Left lung (tissue), 8 donors: ENCODE results near the gene PIR. TPM values are rescaled to one million over a fixed set of nuclear protein-coding genes. Genes with fewer than 3 reads are reported as not detected.

Experiments used
- polyA plus RNA-seq, 6 donors: library from polyadenylated mRNA; unstranded; fragments of 120-200 nt; gene quantifications; one replicate each; pipeline ENCODE4 v1.2.1, GENCODE V29; 2013; ENCODE audit not compliant: insufficient read length in 6 of 6
- total RNA-seq, 2 donors: library from RNA; stranded (reverse); fragmentation: NEBNext Ultra II Directional; extraction: Animal tissue kit (Norgen Biotek cat#: 25700); gene quantifications; one replicate each; pipeline ENCODE4 v1.2.1, GENCODE V29; 2021
- donor health status: DM: no; HTN: yes; CAD: no.
- donor health status: DM: no; HTN: no; CAD: no.

PIR gene
- total and polyA plus RNA-seq, 8 donors: 8.0 to 32.7 (median 10.5) TPM

Other genes starting within 250 kb of the PIR start
- gene ASB9, start 223.2 kb downstream of the PIR start, total RNA-seq: 1 to 10 TPM; 2.7 to 4.3 TPM
- gene ASB9, start 223.2 kb downstream of the PIR start, polyA plus RNA-seq: 10 to 100 TPM in 5 of 6 donors, 1 to 10 TPM in 1; 9.8 to 12.2 (median 10.6) TPM
- gene ASB11, start 177.7 kb downstream of the PIR start, total RNA-seq: under 1 TPM; 0.13 to 0.17 TPM
- gene ASB11, start 177.7 kb downstream of the PIR start, polyA plus RNA-seq: under 1 TPM; 0.17 to 0.44 (median 0.30) TPM
- 100 to 1,000 TPM in 1 of 2 donors, 10 to 100 TPM in 1; 26.5 to 103 TPM for gene PIGA, start 157.8 kb downstream of the PIR start, total RNA-seq
- gene PIGA, start 157.8 kb downstream of the PIR start, polyA plus RNA-seq: 10 to 100 TPM; 21.8 to 29.1 (median 22.9) TPM
- 10 to 100 TPM in 1 of 2 donors, 1 to 10 TPM in 1; 6.2 to 20.1 TPM for gene VEGFD, start 108.9 kb downstream of the PIR start, total RNA-seq
- gene VEGFD, start 108.9 kb downstream of the PIR start, polyA plus RNA-seq: 10 to 100 TPM; 39.9 to 68.4 (median 51.2) TPM
- 1 to 10 TPM; 2.6 to 3.8 TPM for gene BMX, start 7.5 kb upstream of the PIR start, total RNA-seq
- gene BMX, start 7.5 kb upstream of the PIR start, polyA plus RNA-seq: 1 to 10 TPM; 1.5 to 5.8 (median 2.3) TPM
- 1 to 10 TPM; 2.0 to 3.6 TPM for gene ACE2, start 107.6 kb upstream of the PIR start, total RNA-seq
- 1 to 10 TPM in 1 of 6 donors, under 1 TPM in 5; 0.49 to 1.5 (median 0.69) TPM for gene ACE2, start 107.6 kb upstream of the PIR start, polyA plus RNA-seq
- 1 to 10 TPM in 1 of 2 donors, under 1 TPM in 1; 0.39 to 1.3 TPM for gene CLTRN, start 171.5 kb upstream of the PIR start, total RNA-seq
- gene CLTRN, start 171.5 kb upstream of the PIR start, polyA plus RNA-seq: 1 to 10 TPM; 2.1 to 3.6 (median 2.6) TPM
- gene CA5B, start 244.9 kb upstream of the PIR start, total RNA-seq: 10 to 100 TPM; 10.7 to 13.7 TPM
- 10 to 100 TPM; 12.1 to 18.5 (median 17.0) TPM for gene CA5B, start 244.9 kb upstream of the PIR start, polyA plus RNA-seq